GM18907 (cell line): ENCODE data around the gene CDH24.

ENCODE experiments used
- ATAC-seq: cut with Tn5 transposase; IDR thresholded peaks from one replicate; pipeline ENCODE4 v1.9.1; 2021; ENCODE audit warnings: mild to moderate bottlenecking, moderate library complexity; ENCODE audit not compliant: unreplicated experiment

The CDH24 gene

GRCh38 chr14:23091294-23092225 is 34.2 kb upstream of the CDH24 start:
- no peak for ATAC-seq

- no peak for ATAC-seq
These were observed 32.9 kb upstream of the CDH24 start for GRCh38 chr14:23090254-23090636.

- no peak for ATAC-seq
These were observed 32.4 kb upstream of the CDH24 start for GRCh38 chr14:23089498-23090253.

- no peak for ATAC-seq
These were observed 29.2 kb upstream of the CDH24 start for GRCh38 chr14:23086565-23086964.

GRCh38 chr14:23085458-23085857 is 28.1 kb upstream of the CDH24 start:
- no peak for ATAC-seq

GRCh38 chr14:23080474-23080873 is 23.2 kb upstream of the CDH24 start:
- no peak for ATAC-seq

GRCh38 chr14:23079716-23080115 is 22.4 kb upstream of the CDH24 start:
- ATAC-seq: no peak

- no peak for ATAC-seq
These were observed 21.4 kb upstream of the CDH24 start for GRCh38 chr14:23078692-23079116.

- ATAC-seq: no peak
These were observed 20.6 kb upstream of the CDH24 start for GRCh38 chr14:23077962-23078361.

- no peak for ATAC-seq
These were observed 19.6 kb upstream of the CDH24 start for GRCh38 chr14:23076785-23077408.

- no peak for ATAC-seq
These were observed 17.6 kb upstream of the CDH24 start for GRCh38 chr14:23074906-23075305.

- no peak for ATAC-seq
These were observed 14.7 kb upstream of the CDH24 start for GRCh38 chr14:23071921-23072539.

- peak; percentile 87 for ATAC-seq
These were observed 14.1 kb upstream of the CDH24 start for GRCh38 chr14:23071244-23071920.

GRCh38 chr14:23070262-23071129 is 13.2 kb upstream of the CDH24 start:
- no peak for ATAC-seq

- ATAC-seq: no peak
These were observed 12.1 kb upstream of the CDH24 start for GRCh38 chr14:23069413-23069806.

- peak; percentile 70 for ATAC-seq
These were observed 11.6 kb upstream of the CDH24 start for GRCh38 chr14:23068789-23069412.

- ATAC-seq: no peak
These were observed 10.8 kb upstream of the CDH24 start for GRCh38 chr14:23067847-23068788.
